ENCODE measurements around the gene IL12RB1. TPM values are rescaled to one million over a fixed set of nuclear protein-coding genes. Genes with fewer than 3 reads are reported as not detected.
A peak's percentile ranks its signal among the peaks of the same experiment; 100 is the strongest.

IL12RB1 gene
- total RNA-seq, 2 experiments from 2014 or later = 69.9 to 76.2 TPM

GRCh38 chr19:18069383-18069782 lies 17.4 kb downstream of the IL12RB1 start:
- DNase-seq (no peak), ATAC-seq (no peak)
- H3K36me3 Mint-ChIP-seq = peaks cover 40% of the 10 kb centered on the region
- H3K9me3 Mint-ChIP-seq (ENCODE audit: low read depth) = no peaks in the 10 kb centered on the region
- no peak overlapping the region for H3K4me3 Mint-ChIP-seq
- no peaks in the 10 kb centered on the region for H3K27me3 Mint-ChIP-seq
- H3K27ac Mint-ChIP-seq = no peak overlapping the region
- CTCF ChIA-PET = interaction anchor here (1.3 to 1.4 kb wide), 2 partner anchors 10 to 57 kb away, joined by 3 read pairs; no protein-coding TSS in a partner anchor
- H3K4me1 Mint-ChIP-seq = peaks cover 15% of the 10 kb centered on the region

GRCh38 chr19:18068395-18068794 lies 18.3 kb downstream of the IL12RB1 start:
- peaks cover 35% of the 10 kb centered on the region for H3K36me3 Mint-ChIP-seq
- no peak overlapping the region for H3K4me3 Mint-ChIP-seq
- CTCF ChIA-PET = interaction anchor here (1.0 to 1.3 kb wide), 2 partner anchors 14 to 56 kb away, joined by 3 read pairs; no protein-coding TSS in a partner anchor
- H3K9me3 Mint-ChIP-seq (ENCODE audit: low read depth) = no peaks in the 10 kb centered on the region
- peaks cover 5% of the 10 kb centered on the region for H3K4me1 Mint-ChIP-seq
- no peaks in the 10 kb centered on the region for H3K27me3 Mint-ChIP-seq
- ATAC-seq (no peak), DNase-seq (no peak)
- H3K27ac Mint-ChIP-seq = no peak overlapping the region

GRCh38 chr19:18065173-18065495 lies 21.6 kb downstream of the IL12RB1 start:
- no peak overlapping the region for H3K27ac Mint-ChIP-seq
- CTCF ChIA-PET = no interaction called here
- no peak overlapping the region for H3K4me3 Mint-ChIP-seq
- H3K4me1 Mint-ChIP-seq = no peaks in the 10 kb centered on the region
- DNase-seq (no peak), ATAC-seq (no peak)
- H3K9me3 Mint-ChIP-seq (ENCODE audit: low read depth) = no peaks in the 10 kb centered on the region
- peaks cover 27% of the 10 kb centered on the region for H3K36me3 Mint-ChIP-seq
- H3K27me3 Mint-ChIP-seq = no peaks in the 10 kb centered on the region

GRCh38 chr19:18063463-18063862 lies 23.3 kb downstream of the IL12RB1 start:
- CTCF ChIA-PET = interaction anchor here (0.7 to 9.7 kb wide), 10 partner anchors 12 to 188 kb away, joined by 3 to 118 read pairs (median 5); partner anchors contain the start of genes ARRDC2, CCDC124, IL12RB1 and MAST3
- H3K4me1 Mint-ChIP-seq = peaks cover 2% of the 10 kb centered on the region
- DNase-seq = peak; percentile 51
- no peaks in the 10 kb centered on the region for H3K9me3 Mint-ChIP-seq (ENCODE audit: low read depth)
- peaks cover 28% of the 10 kb centered on the region for H3K36me3 Mint-ChIP-seq
- H3K27ac Mint-ChIP-seq = no peak overlapping the region
- H3K4me3 Mint-ChIP-seq = no peak overlapping the region
- no peak for ATAC-seq
- no peaks in the 10 kb centered on the region for H3K27me3 Mint-ChIP-seq

GRCh38 chr19:18062028-18062427 lies 24.7 kb downstream of the IL12RB1 start:
- CTCF ChIA-PET = interaction anchor here (1.1 to 9.7 kb wide), 8 partner anchors 48 to 124 kb away, joined by 3 to 118 read pairs (median 4); partner anchors contain the start of gene ARRDC2
- ATAC-seq (no peak), DNase-seq (no peak)
- H3K4me3 Mint-ChIP-seq = no peak overlapping the region
- H3K27me3 Mint-ChIP-seq = no peaks in the 10 kb centered on the region
- H3K27ac Mint-ChIP-seq = no peak overlapping the region
- peaks cover 8% of the 10 kb centered on the region for H3K4me1 Mint-ChIP-seq
- no peaks in the 10 kb centered on the region for H3K9me3 Mint-ChIP-seq (ENCODE audit: low read depth)
- H3K36me3 Mint-ChIP-seq = peaks cover 27% of the 10 kb centered on the region

GRCh38 chr19:18060472-18060871 lies 26.3 kb downstream of the IL12RB1 start:
- no peak for ATAC-seq
- CTCF ChIA-PET = interaction anchor here (1.3 to 9.7 kb wide), 5 partner anchors 53 to 122 kb away, joined by 3 to 118 read pairs (median 7); partner anchors contain the start of gene ARRDC2
- Mint-ChIP-seq H3K4me1 (peaks cover 8% of the 10 kb centered on the region), H3K27me3 (no peaks in the 10 kb centered on the region), H3K4me3 (no peak overlapping the region), H3K27ac (no peak overlapping the region), H3K36me3 (peaks cover 22% of the 10 kb centered on the region), H3K9me3 (ENCODE audit: low read depth) (no peaks in the 10 kb centered on the region)
- DNase-seq = no peak

- Mint-ChIP-seq H3K27me3 (no peaks in the 10 kb centered on the region), H3K4me1 (peaks cover 8% of the 10 kb centered on the region), H3K27ac (no peak overlapping the region), H3K36me3 (peaks cover 19% of the 10 kb centered on the region), H3K9me3 (ENCODE audit: low read depth) (no peaks in the 10 kb centered on the region), H3K4me3 (no peak overlapping the region)
- CTCF ChIA-PET = interaction anchor here (1.3 to 9.7 kb wide), 9 partner anchors 9 to 74 kb away, joined by 3 to 118 read pairs (median 6); partner anchors contain the start of gene ARRDC2
- no peak for DNase-seq
- ATAC-seq = no peak
These were observed 26.8 kb downstream of the IL12RB1 start for GRCh38 chr19:18059902-18060301.

GRCh38 chr19:18059297-18059696 lies 27.4 kb downstream of the IL12RB1 start:
- no peaks in the 10 kb centered on the region for H3K9me3 Mint-ChIP-seq (ENCODE audit: low read depth)
- CTCF ChIA-PET = interaction anchor here (0.8 to 9.7 kb wide), 13 partner anchors 8 to 121 kb away, joined by 3 to 118 read pairs (median 6); partner anchors contain the start of gene ARRDC2
- no peaks in the 10 kb centered on the region for H3K27me3 Mint-ChIP-seq
- H3K4me1 Mint-ChIP-seq = peaks cover 8% of the 10 kb centered on the region
- DNase-seq (no peak), ATAC-seq (no peak)
- peaks cover 15% of the 10 kb centered on the region for H3K36me3 Mint-ChIP-seq
- H3K4me3 Mint-ChIP-seq = no peak overlapping the region
- no peak overlapping the region for H3K27ac Mint-ChIP-seq

- no peaks in the 10 kb centered on the region for H3K9me3 Mint-ChIP-seq (ENCODE audit: low read depth)
- peak overlapping the region; percentile 63 for H3K27ac Mint-ChIP-seq
- H3K27me3 Mint-ChIP-seq = no peaks in the 10 kb centered on the region
- CTCF ChIA-PET = interaction anchor here (0.8 to 9.7 kb wide), 20 partner anchors 7 to 120 kb away, joined by 3 to 118 read pairs (median 6); partner anchors contain the start of gene ARRDC2
- DNase-seq = peak; percentile 85
- H3K4me1 Mint-ChIP-seq = peaks cover 8% of the 10 kb centered on the region
- ATAC-seq = peak; percentile 93
- peak overlapping the region; percentile 18 for H3K4me3 Mint-ChIP-seq
- peaks cover 13% of the 10 kb centered on the region for H3K36me3 Mint-ChIP-seq
These were observed 28.3 kb downstream of the IL12RB1 start for GRCh38 chr19:18058208-18059009.

- H3K27ac Mint-ChIP-seq = peak overlapping the region; percentile 63
- CTCF ChIA-PET = interaction anchor here (0.8 to 9.7 kb wide), 10 partner anchors 10 to 119 kb away, joined by 3 to 118 read pairs (median 7); partner anchors contain the start of gene ARRDC2
These were observed 29.2 kb downstream of the IL12RB1 start for GRCh38 chr19:18057557-18057956.

GRCh38 chr19:18055967-18056366 lies 30.8 kb downstream of the IL12RB1 start:
- no peak overlapping the region for H3K4me3 Mint-ChIP-seq
- peaks cover 2% of the 10 kb centered on the region for H3K27me3 Mint-ChIP-seq
- H3K4me1 Mint-ChIP-seq = peaks cover 9% of the 10 kb centered on the region
- H3K9me3 Mint-ChIP-seq (ENCODE audit: low read depth) = no peaks in the 10 kb centered on the region
- CTCF ChIA-PET = interaction anchor here (0.7 to 9.7 kb wide), 8 partner anchors 11 to 104 kb away, joined by 3 to 118 read pairs (median 4); partner anchors contain the start of gene ARRDC2
- DNase-seq (no peak), ATAC-seq (no peak)
- no peak overlapping the region for H3K27ac Mint-ChIP-seq
- H3K36me3 Mint-ChIP-seq = peaks cover 7% of the 10 kb centered on the region

More at GRCh38 chr19:18057557-18057956, 29.2 kb downstream of the IL12RB1 start:
- Mint-ChIP-seq H3K36me3 (peaks cover 11% of the 10 kb centered on the region), H3K27me3 (peaks cover 2% of the 10 kb centered on the region), H3K4me3 (no peak overlapping the region), H3K9me3 (ENCODE audit: low read depth) (no peaks in the 10 kb centered on the region), H3K4me1 (peaks cover 8% of the 10 kb centered on the region)
- ATAC-seq (no peak), DNase-seq (no peak)

- Mint-ChIP-seq H3K27ac (no peak overlapping the region), H3K36me3 (no peaks in the 10 kb centered on the region), H3K9me3 (ENCODE audit: low read depth) (no peaks in the 10 kb centered on the region), H3K4me3 (no peak overlapping the region), H3K4me1 (peaks cover 17% of the 10 kb centered on the region), H3K27me3 (peaks cover 7% of the 10 kb centered on the region)
- CTCF ChIA-PET = interaction anchor here (0.7 to 1.8 kb wide), 3 partner anchors 46 to 116 kb away, joined by 3 to 7 read pairs (median 5); partner anchors contain the start of gene ARRDC2
- ATAC-seq (no peak), DNase-seq (no peak)
These were observed 33.0 kb downstream of the IL12RB1 start for GRCh38 chr19:18053576-18054219.

GRCh38 chr19:18051887-18052286 lies 34.8 kb downstream of the IL12RB1 start:
- peaks cover 7% of the 10 kb centered on the region for H3K27me3 Mint-ChIP-seq
- no peak overlapping the region for H3K27ac Mint-ChIP-seq

More at GRCh38 chr19:18051887-18052286, 34.8 kb downstream of the IL12RB1 start:
- CTCF ChIA-PET = interaction anchor here (0.7 to 1.0 kb wide), 2 partner anchors 36 to 113 kb away, joined by 3 read pairs; no protein-coding TSS in a partner anchor
- DNase-seq (no peak), ATAC-seq (no peak)
- H3K4me3 Mint-ChIP-seq = no peak overlapping the region
- H3K4me1 Mint-ChIP-seq = peaks cover 9% of the 10 kb centered on the region
- H3K36me3 Mint-ChIP-seq = no peaks in the 10 kb centered on the region
- H3K9me3 Mint-ChIP-seq (ENCODE audit: low read depth) = no peaks in the 10 kb centered on the region
